ENCODE results near the gene FAM13B. TPM values are rescaled to one million over a fixed set of nuclear protein-coding genes. Genes with fewer than 3 reads are reported as not detected.

The FAM13B gene
- total and polyA plus RNA-seq, 9 of the 15 experiments (the other 6 are each of a cell fraction or from before 2014, with no cell fraction given) = 2.3 to 21.6 (median 14.1) TPM

GRCh38 chr5:138028971-138029365, 3.9 kb downstream of the FAM13B start:
- intact Hi-C loops (cut with micrococcal nuclease) (no loop called here), in situ Hi-C loops (cut with MboI) (no loop called here)
- FAIRE-seq (no peak), DNase-seq (ENCODE audit: extremely low read depth in 1 of 4, low spot score in 3 of 4) (no peak), ATAC-seq (no peak)
- Histone ChIP-seq H3K9me1 (ENCODE audit: control insufficient read depth, insufficient read depth, low read length) (no peaks in the 10 kb centered on the region), H3K27ac (ENCODE audit: extremely low read depth, low read depth, low read length) (no peak overlapping the region), H3K4me1 (replicated peaks in 1 of 2; ENCODE audit: control insufficient read depth in 2 of 2, insufficient read depth in 2 of 2, low read length in 2 of 2) (peaks cover 16 to 20% of the 10 kb centered on the region in 2 experiments; a peak in 4 of 5 replicates), H3K79me2 (ENCODE audit: control insufficient read depth, insufficient read depth, low read length) (peaks cover 88% of the 10 kb centered on the region), H3K4me3 (no peak overlapping the region), H3K4me2 (ENCODE audit: insufficient read depth, low read length) (no peak overlapping the region), H3K9me3 (replicated peaks; ENCODE audit: control insufficient read depth, insufficient read depth, low read depth, low read length) (no peaks in the 10 kb centered on the region), H3K36me3 (ENCODE audit: control insufficient read depth, insufficient read depth, low read length) (peaks cover 17% of the 10 kb centered on the region; the same call in 2 of the 3 replicates), H3K9ac (ENCODE audit: insufficient read depth in 1 of 2, low read depth in 2 of 2, low read length in 2 of 2) (no peak overlapping the region), H2AFZ (ENCODE audit: low read depth, low read length) (no peak overlapping the region), H4K20me1 (replicated peaks; ENCODE audit: control insufficient read depth, insufficient read depth, low read length) (peaks cover 13% of the 10 kb centered on the region), H3K27me3 (ENCODE audit: control insufficient read depth in 2 of 2, insufficient read depth in 2 of 2, low read length in 2 of 2) (no peaks in the 10 kb centered on the region)
- 81% methylated on average over 3 of the region's 5 CpGs for WGBS (ENCODE audit: insufficient coverage, low coverage, missing lambda C conversion rate)
- no TSS peak for BruUV-seq (replicated peaks)
- ChIA-PET CTCF (ENCODE audit: low intra/inter-chr PET ratio) (no interaction called here), POLR2A (interaction anchor here (0.5 to 2.7 kb wide), 5 partner anchors 8 to 140 kb away, joined by 3 to 11 read pairs (median 5); partner anchors contain the start of gene PKD2L2)
- TF ChIP-seq POU5F1 (IDR thresholded peaks at IDR 0.05; ENCODE audit: borderline replicate concordance, low read depth, low read length, partially characterized antibody) (no peak), ZNF134 (CRISPR knock-in tag; conservative IDR thresholded peaks at IDR 0.05) (no peak), FOXA1 (IDR thresholded peaks at IDR 0.05; ENCODE audit: borderline replicate concordance) (no peak), BDP1 (IDR thresholded peaks at IDR 0.05; ENCODE audit: insufficient read depth, insufficient read length) (no peak), SP2 (IDR thresholded peaks at IDR 0.05; ENCODE audit: extremely low read depth, low read depth, low read length, poor library complexity, severe bottlenecking) (no peak), ETS1 (conservative IDR thresholded peaks at IDR 0.05; ENCODE audit: control insufficient read depth, low read depth, low read length) (no peak), MAX (CRISPR knock-in tag; IDR thresholded peaks at IDR 0.05) (no peak), DACH1 (IDR thresholded peaks at IDR 0.05; ENCODE audit: partially characterized antibody) (no peak), PHF8 (IDR thresholded peaks at IDR 0.05; ENCODE audit: borderline replicate concordance, low read length) (no peak), ZNF23 (CRISPR knock-in tag; IDR thresholded peaks at IDR 0.05) (no peak), ATF3 (IDR thresholded peaks at IDR 0.05) (no peak), ATF3 (CRISPR knock-in tag; conservative IDR thresholded peaks at IDR 0.05) (no peak), ARID3B (CRISPR knock-in tag; IDR thresholded peaks at IDR 0.05; ENCODE audit: borderline replicate concordance) (no peak), HINFP (tag; conservative IDR thresholded peaks at IDR 0.05; ENCODE audit: low read depth) (no peak), KDM1A (IDR thresholded peaks at IDR 0.05) (no peak), POLR2AphosphoS2 (IDR thresholded peaks at IDR 0.05; ENCODE audit: low read length) (no peak), LEF1 (IDR thresholded peaks at IDR 0.05) (no peak)
